Mesothelial cell of epicardium (in vitro differentiated cells): Measurements from ENCODE around the gene HOXA5. TPM values are rescaled to one million over a fixed set of nuclear protein-coding genes. Genes with fewer than 3 reads are reported as not detected.
A peak's percentile ranks its signal among the peaks of the same experiment; 100 is the strongest.

Source experiments
- DNase-seq, 2 experiments: peaks; one replicate each; pipeline ENCODE4 v3.0.0; 2021; ENCODE audit warnings: low spot score in 2 of 2; ENCODE audit not compliant: unreplicated experiment in 2 of 2
- H3K27ac Mint-ChIP-seq: 2 replicates; pipeline ENCODE4 v1.8.0; 2021; ENCODE audit warnings: mixed read lengths
- H3K27me3 Mint-ChIP-seq: 2 replicates; pipeline ENCODE4 v1.8.0; 2021; ENCODE audit warnings: low read depth, mixed read lengths
- H3K36me3 Mint-ChIP-seq: 2 replicates; pipeline ENCODE4 v1.8.0; 2021; ENCODE audit warnings: mixed read lengths
- H3K4me1 Mint-ChIP-seq: 2 replicates; pipeline ENCODE4 v1.8.0; 2021; ENCODE audit warnings: mixed read lengths
- H3K4me3 Mint-ChIP-seq: 2 replicates; pipeline ENCODE4 v1.8.0; 2021; ENCODE audit warnings: mild to moderate bottlenecking, moderate library complexity, mixed read lengths
- H3K9me3 Mint-ChIP-seq: 2 replicates; pipeline ENCODE4 v1.8.0; 2021; ENCODE audit warnings: mixed read lengths
- CTCF ChIP-seq: fragments of 200-600 bp; sonication (generic); IDR thresholded peaks from one replicate; pipeline ENCODE4 v1.5.0; 2021; ENCODE audit warnings: antibody characterized with exemption; ENCODE audit not compliant: unreplicated experiment
- total RNA-seq: library from RNA; stranded (reverse); gene quantifications from 3 replicates; pipeline ENCODE4 v1.2.1, GENCODE V29; 2021

HOXA5 gene
- total RNA-seq, 1 donor from 2014 or later, result 133 TPM

GRCh38 chr7:27097686-27098577 lies 45.5 kb downstream of the HOXA5 start:
- peak overlapping the region; percentile 98 for H3K4me3 Mint-ChIP-seq
- no peaks in the 10 kb centered on the region for H3K27me3 Mint-ChIP-seq
- peaks cover 65% of the 10 kb centered on the region for H3K4me1 Mint-ChIP-seq
- TF ChIP-seq CTCF, result no peak
- no peaks in the 10 kb centered on the region for H3K9me3 Mint-ChIP-seq
- no peak for DNase-seq
- H3K27ac Mint-ChIP-seq, result peak overlapping the region; percentile 100
- H3K36me3 Mint-ChIP-seq, result peaks cover 16% of the 10 kb centered on the region

GRCh38 chr7:27096768-27097514 lies 46.5 kb downstream of the HOXA5 start:
- TF ChIP-seq CTCF, result no peak
- Mint-ChIP-seq H3K27me3 (no peaks in the 10 kb centered on the region), H3K36me3 (peaks cover 16% of the 10 kb centered on the region), H3K27ac (peak overlapping the region; percentile 100), H3K4me1 (peaks cover 67% of the 10 kb centered on the region), H3K9me3 (no peaks in the 10 kb centered on the region), H3K4me3 (peak overlapping the region; percentile 98)
- DNase-seq, result no peak

- Mint-ChIP-seq H3K9me3 (no peaks in the 10 kb centered on the region), H3K27ac (peak within 1 kb of the TSS; percentile 100), H3K27me3 (no peaks in the 10 kb centered on the region), H3K36me3 (peaks cover 16% of the 10 kb centered on the region), H3K4me3 (peak within 1 kb of the TSS; percentile 98), H3K4me1 (peaks cover 68% of the 10 kb centered on the region)
- peak; percentile 87 to 93 for DNase-seq
- no peak for TF ChIP-seq CTCF
Measured at GRCh38 chr7:27095897-27096767, 47.3 kb downstream of the HOXA5 start, which contains the start of gene HOXA1. HOXA1 (minus strand) TSS chr7:27096000; CDS start chr7:27095912, 88 bp downstream.

GRCh38 chr7:27095050-27095896 lies 48.2 kb downstream of the HOXA5 start:
- Mint-ChIP-seq H3K27me3 (no peaks in the 10 kb centered on the region), H3K4me1 (peaks cover 68% of the 10 kb centered on the region), H3K9me3 (no peaks in the 10 kb centered on the region), H3K4me3 (peak overlapping the region; percentile 98), H3K36me3 (peaks cover 10% of the 10 kb centered on the region), H3K27ac (peak overlapping the region; percentile 100)
- DNase-seq, result no peak
- TF ChIP-seq CTCF, result no peak
